Brain microvascular endothelial cell (primary cell): ENCODE results near the gene CLDN18.
A peak's percentile ranks its signal among the peaks of the same experiment; 100 is the strongest.

Experiments used
- DNase-seq: peaks from one replicate; pipeline ENCODE4 v3.0.0-alpha.2; 2020
- H3K27ac ChIP-seq: fragments of 250-450 bp; sonication (Bioruptor Pico); 2 replicates; pipeline ENCODE4 v1.5.1; 2020; ENCODE audit warnings: mild to moderate bottlenecking, moderate library complexity
- H3K27me3 ChIP-seq: fragments of 250-450 bp; sonication (Bioruptor Pico); replicated peaks from 2 replicates; pipeline ENCODE4 v1.5.1; 2020; ENCODE audit warnings: mild to moderate bottlenecking
- H3K36me3 ChIP-seq: fragments of 250-450 bp; sonication (Bioruptor Pico); replicated peaks from 2 replicates; pipeline ENCODE4 v1.5.1; 2020; ENCODE audit warnings: mild to moderate bottlenecking
- H3K4me3 ChIP-seq: 2 replicates; pipeline ENCODE4 v1.5.1; 2011; ENCODE audit warnings: low read depth, mild to moderate bottlenecking, control low read depth, low read length, moderate library complexity
- in situ Hi-C: cut with HindIII; loops from 2 replicates; pipeline ENCODE4 v1.10.0; 2017; ENCODE audit warnings: low sequenced_read_pairs, low pct_ligation_motif_present
- TF ChIP-seq, protein P1 (sequence below): IDR thresholded peaks from 2 replicates; pipeline ENCODE4 v1.5.1; 2011; ENCODE audit warnings: low read depth, mild to moderate bottlenecking, moderate library complexity, low read length, control low read depth, inconsistent platforms; ENCODE audit errors: missing control alignments

The CLDN18 gene

DNA sequence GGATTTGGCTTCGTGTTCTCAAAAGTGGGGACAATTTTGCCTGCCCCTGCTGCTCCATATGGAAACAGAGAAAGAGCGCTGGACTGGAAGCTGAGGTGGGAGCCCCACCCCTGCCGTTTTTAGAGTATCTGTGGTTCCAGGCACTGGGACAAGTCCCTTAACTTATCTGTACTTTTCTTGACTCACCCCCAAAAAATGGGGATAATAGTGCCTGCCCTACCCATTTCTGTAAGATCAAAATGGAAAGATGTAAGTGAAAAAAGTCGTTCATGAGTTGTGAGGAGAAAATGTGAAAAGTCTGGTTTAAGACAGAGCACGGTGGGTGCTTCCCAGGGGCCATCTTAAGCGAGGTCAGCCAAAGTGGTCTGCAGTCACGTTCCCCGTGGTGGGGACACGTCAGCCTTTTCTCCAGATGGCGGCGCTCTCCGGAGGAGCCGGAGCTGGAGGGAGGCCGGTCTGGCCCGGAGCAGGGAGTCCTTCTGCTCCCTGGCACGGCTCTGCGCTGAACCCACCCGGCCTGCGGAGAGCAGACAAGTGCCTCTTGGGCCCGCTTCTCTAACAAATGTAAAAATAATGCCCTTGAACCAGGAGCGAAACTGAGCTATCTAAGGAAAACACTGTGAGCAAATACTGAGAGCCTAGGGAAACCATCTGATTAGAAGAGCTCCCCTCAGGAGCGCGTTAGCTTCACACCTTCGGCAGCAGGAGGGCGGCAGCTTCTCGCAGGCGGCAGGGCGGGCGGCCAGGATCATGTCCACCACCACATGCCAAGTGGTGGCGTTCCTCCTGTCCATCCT lies at the start of gene CLDN18:
Gene CLDN18 (plus strand): TSS at position 690 of the 797 bp plus-strand sequence. CDS start 61 bp downstream, at position 751.
- Histone ChIP-seq H3K27ac (no peak within 1 kb of the TSS), H3K36me3 (no peaks in the 10 kb centered on the region), H3K27me3 (no peaks in the 10 kb centered on the region), H3K4me3 (no peak within 1 kb of the TSS)
- in situ Hi-C loops, result no loop called here
- DNase-seq, result no peak
- TF ChIP-seq, protein P1, sequence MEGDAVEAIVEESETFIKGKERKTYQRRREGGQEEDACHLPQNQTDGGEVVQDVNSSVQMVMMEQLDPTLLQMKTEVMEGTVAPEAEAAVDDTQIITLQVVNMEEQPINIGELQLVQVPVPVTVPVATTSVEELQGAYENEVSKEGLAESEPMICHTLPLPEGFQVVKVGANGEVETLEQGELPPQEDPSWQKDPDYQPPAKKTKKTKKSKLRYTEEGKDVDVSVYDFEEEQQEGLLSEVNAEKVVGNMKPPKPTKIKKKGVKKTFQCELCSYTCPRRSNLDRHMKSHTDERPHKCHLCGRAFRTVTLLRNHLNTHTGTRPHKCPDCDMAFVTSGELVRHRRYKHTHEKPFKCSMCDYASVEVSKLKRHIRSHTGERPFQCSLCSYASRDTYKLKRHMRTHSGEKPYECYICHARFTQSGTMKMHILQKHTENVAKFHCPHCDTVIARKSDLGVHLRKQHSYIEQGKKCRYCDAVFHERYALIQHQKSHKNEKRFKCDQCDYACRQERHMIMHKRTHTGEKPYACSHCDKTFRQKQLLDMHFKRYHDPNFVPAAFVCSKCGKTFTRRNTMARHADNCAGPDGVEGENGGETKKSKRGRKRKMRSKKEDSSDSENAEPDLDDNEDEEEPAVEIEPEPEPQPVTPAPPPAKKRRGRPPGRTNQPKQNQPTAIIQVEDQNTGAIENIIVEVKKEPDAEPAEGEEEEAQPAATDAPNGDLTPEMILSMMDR, result no peak

DNA sequence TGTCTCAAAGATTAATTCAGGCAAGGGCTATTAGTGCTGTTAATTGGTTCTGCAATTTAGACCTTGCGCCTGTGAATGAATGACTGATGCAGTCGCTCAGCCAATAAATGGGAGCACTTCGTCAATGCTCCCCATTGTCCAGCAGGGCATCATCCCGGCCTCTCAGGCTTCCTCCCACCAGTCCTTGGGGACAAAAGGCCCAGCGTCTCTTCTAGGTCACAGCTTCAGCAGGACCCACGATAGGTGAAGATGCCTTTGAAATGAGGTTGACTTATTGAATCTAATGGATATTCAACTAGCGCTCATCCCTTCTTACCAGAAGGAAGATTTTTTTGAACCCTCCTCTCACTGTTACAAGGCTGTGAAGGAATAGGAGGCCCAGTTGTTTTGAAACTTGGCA lies 47.7 kb upstream of the CLDN18 start:
- H3K27ac ChIP-seq, result no peak overlapping the region
- no peak overlapping the region for H3K4me3 ChIP-seq
- TF ChIP-seq, protein P1, result no peak
- no peaks in the 10 kb centered on the region for H3K27me3 ChIP-seq
- no peak for DNase-seq
- H3K36me3 ChIP-seq, result no peaks in the 10 kb centered on the region
- in situ Hi-C loops, result no loop called here

DNA sequence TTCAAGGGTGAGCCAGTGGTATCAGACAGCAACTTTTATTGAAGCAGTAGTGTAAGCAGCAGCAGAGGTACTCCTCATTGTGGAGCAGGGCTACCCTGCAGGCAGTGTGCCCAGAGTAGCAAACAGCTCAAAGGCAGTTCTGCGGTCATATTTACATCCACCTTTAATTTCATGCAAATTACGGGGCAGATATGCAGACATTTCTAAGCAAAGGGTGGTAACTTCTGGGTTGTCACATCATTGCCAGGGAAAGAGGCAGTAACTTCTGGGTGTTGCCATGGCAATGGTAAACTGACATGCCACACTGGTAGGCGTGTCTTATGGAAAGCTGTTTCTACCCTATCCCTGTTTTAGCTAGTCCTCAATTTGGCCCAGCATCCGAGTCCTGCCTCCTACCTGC lies 46.5 kb upstream of the CLDN18 start:
- TF ChIP-seq, protein P1, result no peak
- in situ Hi-C loops, result no loop called here
- Histone ChIP-seq H3K4me3 (no peak overlapping the region), H3K27ac (no peak overlapping the region), H3K27me3 (no peaks in the 10 kb centered on the region), H3K36me3 (no peaks in the 10 kb centered on the region)
- no peak for DNase-seq

DNA sequence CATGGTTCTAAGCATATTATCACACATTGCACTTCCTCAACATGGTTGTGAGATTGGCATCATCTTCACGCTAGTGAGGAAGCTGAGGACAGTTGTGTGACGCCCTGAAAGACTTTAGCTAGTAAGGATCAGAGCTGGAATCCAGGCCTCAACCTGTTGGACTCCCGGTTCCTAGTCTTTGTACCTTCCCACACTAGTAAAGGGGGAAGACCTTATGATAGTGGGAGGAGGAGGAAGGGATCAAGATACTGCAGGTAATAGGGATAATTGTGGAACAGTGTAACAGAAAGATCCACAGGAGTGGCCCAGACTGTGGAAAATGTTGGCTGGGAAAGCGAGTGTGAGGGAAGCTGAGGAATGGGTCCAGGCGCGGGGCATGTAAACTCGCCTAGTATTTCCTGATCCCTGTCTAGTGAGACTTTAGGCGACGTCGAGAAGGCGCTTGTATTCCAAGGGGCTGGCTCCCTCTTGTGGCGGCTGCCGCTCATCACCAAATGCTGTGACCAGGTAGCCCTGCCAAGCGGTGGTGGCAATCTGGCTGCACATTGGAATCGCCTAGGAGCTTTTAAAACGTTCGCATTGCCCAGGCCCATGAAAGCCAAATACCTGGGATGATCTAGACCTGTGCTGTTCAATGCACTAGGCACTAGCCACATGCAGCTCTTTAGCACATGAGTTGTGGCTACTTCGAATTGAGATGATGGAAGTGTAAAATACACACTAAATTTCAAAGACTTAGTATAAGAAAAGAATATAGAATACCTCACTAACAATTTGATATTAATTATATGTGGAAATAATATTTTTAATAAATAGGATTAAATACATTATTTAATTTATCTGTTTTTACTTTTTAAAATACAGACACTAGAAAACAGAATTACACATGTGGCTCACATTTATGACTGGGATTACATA lies 38.8 kb upstream of the CLDN18 start:
- DNase-seq, result peak; percentile 72
- H3K4me3 ChIP-seq, result no peak overlapping the region
- in situ Hi-C loops, result no loop called here
- no peaks in the 10 kb centered on the region for H3K27me3 ChIP-seq
- TF ChIP-seq, protein P1, result peak; percentile 97
- H3K36me3 ChIP-seq, result no peaks in the 10 kb centered on the region
- no peak overlapping the region for H3K27ac ChIP-seq

DNA sequence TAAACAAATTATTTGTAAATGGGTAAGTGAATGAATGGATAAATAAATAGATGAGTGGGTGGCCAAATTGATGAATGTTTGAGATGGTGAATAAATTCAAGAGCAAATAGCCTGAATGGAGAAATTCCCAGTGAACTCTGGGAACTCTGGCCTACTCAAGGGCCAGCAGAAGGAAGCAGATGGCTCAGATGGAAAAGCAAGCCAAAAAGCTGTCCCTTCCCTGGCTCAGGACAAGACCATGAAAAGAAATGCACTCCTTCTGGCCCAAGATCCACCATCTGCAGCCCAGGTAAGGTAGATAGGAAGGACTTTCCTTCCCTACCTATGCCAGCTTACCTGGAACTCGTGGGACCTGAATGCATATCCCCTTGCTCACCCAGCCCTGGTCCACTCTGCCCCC lies 37.6 kb upstream of the CLDN18 start:
- in situ Hi-C loops, result no loop called here
- Histone ChIP-seq H3K4me3 (no peak overlapping the region), H3K27ac (no peak overlapping the region), H3K36me3 (no peaks in the 10 kb centered on the region), H3K27me3 (no peaks in the 10 kb centered on the region)
- DNase-seq, result no peak
- TF ChIP-seq, protein P1, result no peak
